Measurements from ENCODE around the gene BGN.

DNA sequence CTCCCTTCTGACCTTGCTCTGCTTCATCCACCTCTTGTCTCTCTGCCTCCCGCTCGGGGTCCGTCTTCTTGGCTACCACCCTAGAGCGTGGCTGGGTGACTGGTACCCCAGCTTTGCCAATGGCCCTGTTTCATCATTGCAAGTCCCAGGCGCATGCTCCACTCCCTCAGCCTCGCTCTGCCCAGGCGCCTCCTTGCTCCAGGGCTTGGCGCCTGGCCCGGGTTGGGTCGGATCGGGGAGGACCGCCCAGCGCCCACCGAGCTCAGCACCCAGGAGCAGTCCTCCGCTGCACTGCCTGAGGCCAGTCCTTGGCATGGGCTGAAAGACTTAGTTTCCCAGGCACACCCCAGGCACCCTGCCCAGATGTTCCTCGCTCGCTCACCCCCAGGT, 577 bp downstream of the BGN start:
- TF ChIP-seq EZH2 (IDR thresholded peaks at IDR 0.05; ENCODE audit: insufficient read depth, poor library complexity, severe bottlenecking), result no peak
- TF ChIP-seq EZH2phosphoT487 (IDR thresholded peaks at IDR 0.05; ENCODE audit: insufficient read depth, low read depth), result no peak

Measured in GM23248 (cell line).